Natural killer cell (primary cell): ENCODE measurements around the gene MUC2. TPM values are rescaled to one million over a fixed set of nuclear protein-coding genes. Genes with fewer than 3 reads are reported as not detected.
A peak's percentile ranks its signal among the peaks of the same experiment; 100 is the strongest.

Experiments
- ATAC-seq, 3 donors: fragments of 150-1000 bp in 2 of 3; fragments of 200-7000 bp in 1 of 3; cut with Tn5 transposase; 1 replicate in 1 of 3; 2 replicates in 2 of 3; pipeline ENCODE4 v1.10.0; 2021; ENCODE audit warnings: mild to moderate bottlenecking in 2 of 3, moderate library complexity in 2 of 3
- DNase-seq, 2 donors: peaks; one replicate each; pipeline versions ENCODE4 v3.0.0 to v3.0.0-alpha.2; 2013 to 2021; ENCODE audit warnings: mixed read lengths in 1 of 2
- H3K27ac ChIP-seq: one replicate; pipeline ENCODE4 v1.5.1; 2013; ENCODE audit warnings: mild to moderate bottlenecking, low read length
- H3K27me3 ChIP-seq: one replicate; pipeline ENCODE4 v1.6.1; 2013; ENCODE audit warnings: low read length; ENCODE audit not compliant: control insufficient read depth, insufficient read depth
- H3K36me3 ChIP-seq: one replicate; pipeline ENCODE4 v1.6.1; 2013; ENCODE audit warnings: low read length; ENCODE audit not compliant: control insufficient read depth, insufficient read depth
- H3K4me1 ChIP-seq: one replicate; pipeline ENCODE4 v1.6.1; 2013; ENCODE audit warnings: low read length; ENCODE audit not compliant: control insufficient read depth, insufficient read depth
- H3K4me3 ChIP-seq: one replicate; pipeline ENCODE4 v1.5.1; 2013; ENCODE audit warnings: low read length
- H3K9me3 ChIP-seq: one replicate; pipeline ENCODE4 v1.6.1; 2013; ENCODE audit warnings: low read length; ENCODE audit not compliant: control insufficient read depth, insufficient read depth
- H3K27ac Mint-ChIP-seq, 2 donors: one replicate each; pipeline ENCODE4 v1.8.0; 2022; ENCODE audit warnings: mild to moderate bottlenecking in 2 of 2, mixed read lengths in 2 of 2, moderate library complexity in 1 of 2
- H3K27me3 Mint-ChIP-seq, 2 donors: one replicate each; pipeline ENCODE4 v1.8.0; 2022; ENCODE audit warnings: low read depth in 2 of 2, mixed read lengths in 2 of 2
- H3K36me3 Mint-ChIP-seq: one replicate; pipeline ENCODE4 v1.8.0; 2022; ENCODE audit warnings: mixed read lengths
- H3K4me1 Mint-ChIP-seq, 2 donors: one replicate each; pipeline ENCODE4 v1.8.0; 2022; ENCODE audit warnings: mixed read lengths in 2 of 2
- H3K4me3 Mint-ChIP-seq: one replicate; pipeline ENCODE4 v1.8.0; 2022; ENCODE audit warnings: mild to moderate bottlenecking, moderate library complexity, mixed read lengths
- H3K9me3 Mint-ChIP-seq, 2 donors: one replicate each; pipeline ENCODE4 v1.8.0; 2022; ENCODE audit warnings: mixed read lengths in 2 of 2
- WGBS: methylation state at CpG from one replicate; pipeline ENCODE4 v1.1.7; 2013; ENCODE audit warnings: missing lambda C conversion rate; ENCODE audit not compliant: insufficient coverage; 5-methylcytosine and 5-hydroxymethylcytosine counted together
- intact Hi-C: fragments of 100-400 bp; cut with micrococcal nuclease; formaldehyde crosslinking; loops from one replicate; pipeline ENCODE4 v1.14.2; 2022
- total RNA-seq, 4 donors: library from RNA; stranded (reverse); fragments of 120-200 nt in 1 of 4; gene quantifications; one replicate each; pipeline versions ENCODE4 v1.2.3 to v1.2.4, GENCODE V29; 2013 to 2022
- TF ChIP-seq, protein P1 (sequence below): fragments of 200-600 bp; IDR thresholded peaks from one replicate; pipeline ENCODE4 v1.8.0; 2022; ENCODE audit warnings: antibody characterized with exemption

The MUC2 gene
- total RNA-seq, 3 donors from 2014 or later (not counting 1 experiment from before 2014, with no cell fraction given), result not detected

DNA sequence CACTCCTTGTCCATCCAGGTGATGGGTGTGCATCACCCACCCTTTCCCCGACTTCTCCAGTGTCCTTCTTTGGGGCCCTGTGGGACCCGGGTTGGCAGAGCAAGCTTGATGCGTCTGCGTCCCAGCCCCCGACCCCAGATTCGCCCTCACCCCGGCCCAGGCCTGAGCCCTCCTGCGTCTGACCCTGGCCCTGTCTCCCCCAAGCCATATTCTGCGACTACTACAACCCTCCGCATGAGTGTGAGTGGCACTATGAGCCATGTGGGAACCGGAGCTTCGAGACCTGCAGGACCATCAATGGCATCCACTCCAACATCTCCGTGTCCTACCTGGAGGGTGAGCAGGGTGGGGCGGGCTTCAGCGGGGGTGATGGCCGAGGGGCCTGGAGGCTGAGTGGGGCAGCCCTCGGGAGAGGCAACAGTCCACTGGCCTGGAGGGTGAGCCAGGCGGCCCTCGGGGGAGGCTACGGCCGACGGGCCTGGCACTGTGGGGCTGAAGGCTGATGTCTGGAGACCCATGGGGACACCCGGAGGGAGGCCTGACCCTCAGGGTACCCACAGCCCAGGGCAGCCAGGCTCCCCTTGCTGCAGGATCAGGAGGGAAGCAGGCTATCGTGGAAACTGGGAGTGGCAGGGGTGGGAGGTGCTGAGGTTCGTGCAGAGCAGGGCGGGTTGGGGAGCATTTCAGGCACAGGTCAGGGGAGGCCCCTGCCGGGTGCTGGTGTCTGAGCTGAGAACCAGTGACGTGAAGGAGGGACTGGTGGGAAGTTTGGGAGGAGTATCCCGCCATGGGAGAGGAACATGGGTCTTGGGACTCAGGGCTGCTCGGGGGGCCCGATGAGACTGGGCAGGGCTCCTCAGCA, 15.3 kb downstream of the MUC2 start:
- WGBS, result 92% methylated on average over 31 of the region's 31 CpGs
- peaks cover under 1 to 1% of the 10 kb centered on the region in 2 donors for H3K9me3 Mint-ChIP-seq
- H3K27ac Mint-ChIP-seq, result no peak overlapping the region
- TF ChIP-seq, protein P1, sequence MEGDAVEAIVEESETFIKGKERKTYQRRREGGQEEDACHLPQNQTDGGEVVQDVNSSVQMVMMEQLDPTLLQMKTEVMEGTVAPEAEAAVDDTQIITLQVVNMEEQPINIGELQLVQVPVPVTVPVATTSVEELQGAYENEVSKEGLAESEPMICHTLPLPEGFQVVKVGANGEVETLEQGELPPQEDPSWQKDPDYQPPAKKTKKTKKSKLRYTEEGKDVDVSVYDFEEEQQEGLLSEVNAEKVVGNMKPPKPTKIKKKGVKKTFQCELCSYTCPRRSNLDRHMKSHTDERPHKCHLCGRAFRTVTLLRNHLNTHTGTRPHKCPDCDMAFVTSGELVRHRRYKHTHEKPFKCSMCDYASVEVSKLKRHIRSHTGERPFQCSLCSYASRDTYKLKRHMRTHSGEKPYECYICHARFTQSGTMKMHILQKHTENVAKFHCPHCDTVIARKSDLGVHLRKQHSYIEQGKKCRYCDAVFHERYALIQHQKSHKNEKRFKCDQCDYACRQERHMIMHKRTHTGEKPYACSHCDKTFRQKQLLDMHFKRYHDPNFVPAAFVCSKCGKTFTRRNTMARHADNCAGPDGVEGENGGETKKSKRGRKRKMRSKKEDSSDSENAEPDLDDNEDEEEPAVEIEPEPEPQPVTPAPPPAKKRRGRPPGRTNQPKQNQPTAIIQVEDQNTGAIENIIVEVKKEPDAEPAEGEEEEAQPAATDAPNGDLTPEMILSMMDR, result no peak
- Histone ChIP-seq H3K4me3 (no peak overlapping the region), H3K36me3 (no peaks in the 10 kb centered on the region), H3K9me3 (no peaks in the 10 kb centered on the region), H3K4me1 (no peaks in the 10 kb centered on the region), H3K27me3 (no peaks in the 10 kb centered on the region), H3K27ac (no peak overlapping the region)
- H3K4me1 Mint-ChIP-seq, result peaks cover 2 to 3% of the 10 kb centered on the region in 2 donors
- no peaks in the 10 kb centered on the region for H3K36me3 Mint-ChIP-seq
- ATAC-seq (no peak), DNase-seq (no peak)
- H3K27me3 Mint-ChIP-seq, result no peaks in the 10 kb centered on the region
- no peak overlapping the region for H3K4me3 Mint-ChIP-seq
- intact Hi-C loops, result no loop called here

DNA sequence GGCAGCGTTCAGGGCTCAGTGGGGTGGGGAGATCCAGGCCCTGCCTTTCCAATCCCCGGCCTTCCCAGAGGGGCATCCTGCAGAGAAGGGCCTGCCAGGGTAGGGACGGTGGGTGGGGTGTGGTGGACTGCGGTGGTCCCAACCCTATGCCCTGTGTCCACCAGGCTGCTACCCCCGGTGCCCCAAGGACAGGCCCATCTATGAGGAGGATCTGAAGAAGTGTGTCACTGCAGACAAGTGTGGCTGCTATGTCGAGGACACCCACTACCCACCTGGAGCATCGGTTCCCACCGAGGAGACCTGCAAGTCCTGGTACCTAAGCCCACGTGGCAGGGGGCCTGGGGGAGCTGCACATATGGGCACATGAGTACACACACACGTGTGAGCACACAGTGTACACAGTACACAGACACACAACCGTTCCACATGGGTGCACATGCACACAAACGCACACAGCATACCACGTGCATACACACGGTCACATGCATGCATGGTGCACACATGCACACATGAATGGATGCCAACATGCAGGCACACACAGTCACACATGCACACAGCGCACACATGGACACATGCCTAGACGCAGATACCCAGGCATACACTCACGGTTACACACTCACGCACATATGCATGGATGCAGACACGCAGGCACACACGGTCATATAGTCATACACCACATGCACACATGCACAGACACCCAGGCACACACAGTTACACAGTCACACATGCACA, 16.1 kb downstream of the MUC2 start:
- Histone ChIP-seq H3K36me3 (no peaks in the 10 kb centered on the region), H3K4me1 (no peaks in the 10 kb centered on the region), H3K27me3 (no peaks in the 10 kb centered on the region), H3K4me3 (no peak overlapping the region), H3K27ac (no peak overlapping the region), H3K9me3 (no peaks in the 10 kb centered on the region)
- H3K36me3 Mint-ChIP-seq, result no peaks in the 10 kb centered on the region
- H3K27ac Mint-ChIP-seq, result no peak overlapping the region
- intact Hi-C loops, result no loop called here
- ATAC-seq (peak in 1 of 3 donors; percentile 14), DNase-seq (no peak)
- TF ChIP-seq, protein P1, result no peak
- no peak overlapping the region for H3K4me3 Mint-ChIP-seq
- H3K4me1 Mint-ChIP-seq, result peaks cover 6 to 11% of the 10 kb centered on the region in 2 donors
- 93% methylated on average over 20 of the region's 20 CpGs for WGBS
- peaks cover 2 to 3% of the 10 kb centered on the region in 2 donors for H3K9me3 Mint-ChIP-seq
- no peaks in the 10 kb centered on the region for H3K27me3 Mint-ChIP-seq

DNA sequence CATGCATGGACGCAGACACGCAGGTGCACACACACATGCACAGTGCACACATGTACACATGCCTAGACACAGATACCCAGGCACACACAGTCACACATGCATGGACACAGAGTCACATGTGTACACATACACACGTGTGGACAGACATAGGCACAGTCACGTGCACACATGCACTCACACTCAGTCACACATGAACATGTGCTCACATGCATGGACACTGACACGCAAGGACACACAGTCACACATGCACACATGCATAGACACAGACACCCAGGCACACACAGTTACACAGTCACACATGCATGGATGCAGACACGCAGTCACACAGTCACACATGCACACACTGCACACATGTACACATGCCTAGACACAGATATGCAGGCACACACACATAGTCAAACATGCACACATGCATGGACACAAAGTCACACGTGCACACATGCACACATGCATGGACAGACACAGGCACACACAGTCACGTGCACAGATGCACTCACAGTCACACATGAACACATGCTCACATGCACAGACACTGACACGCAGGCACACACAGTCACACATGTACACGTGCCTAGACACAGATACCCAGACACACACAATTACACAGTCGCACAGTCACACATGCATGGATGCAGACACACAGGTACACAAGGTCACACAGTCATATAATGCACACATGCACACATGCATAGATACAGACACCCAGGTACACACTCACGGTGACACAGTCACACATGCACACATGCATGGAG, 16.8 kb downstream of the MUC2 start:
- Mint-ChIP-seq H3K27me3 (no peaks in the 10 kb centered on the region), H3K27ac (no peak overlapping the region), H3K4me3 (no peak overlapping the region), H3K36me3 (no peaks in the 10 kb centered on the region), H3K4me1 (peaks cover 6 to 13% of the 10 kb centered on the region in 2 donors), H3K9me3 (peaks cover 2 to 3% of the 10 kb centered on the region in 2 donors)
- Histone ChIP-seq H3K4me3 (no peak overlapping the region), H3K27ac (no peak overlapping the region), H3K9me3 (no peaks in the 10 kb centered on the region), H3K36me3 (no peaks in the 10 kb centered on the region), H3K4me1 (no peaks in the 10 kb centered on the region), H3K27me3 (no peaks in the 10 kb centered on the region)
- DNase-seq, result no peak
- TF ChIP-seq, protein P1, result no peak
- peak in 1 of 3 donors; percentile 40 for ATAC-seq
- intact Hi-C loops, result no loop called here
- WGBS, result 85% methylated on average over 12 of the region's 12 CpGs
